B cell (primary cell): ENCODE results near the gene OR1A1. TPM values are rescaled to one million over a fixed set of nuclear protein-coding genes. Genes with fewer than 3 reads are reported as not detected.

ENCODE experiments used
- ATAC-seq: fragments of 200-7000 bp; cut with Tn5 transposase; one replicate; pipeline ENCODE4 v1.10.0; 2021; ENCODE audit warnings: low read depth, mild to moderate bottlenecking, moderate number of reproducible peaks, moderate library complexity
- CTCF ChIA-PET: fragments of 350-600 bp; sonication (Branson Sonifier 250); formaldehyde crosslinking; loops from one replicate; lab custom pipeline; 2021; ENCODE audit warnings: antibody characterized with exemption, inconsistent platforms; lab: Charles Lee
- POLR2A ChIA-PET: fragments of 350-600 bp; sonication (Branson Sonifier 250); formaldehyde crosslinking; loops from one replicate; lab custom pipeline; 2021; ENCODE audit warnings: antibody characterized with exemption; lab: Charles Lee
- DNase-seq: peaks from one replicate; pipeline ENCODE4 v3.0.0; 2013
- H2AFZ ChIP-seq: 2 replicates; pipeline ENCODE4 v1.6.1; 2012; ENCODE audit warnings: mild to moderate bottlenecking, low read depth, low read length; ENCODE audit not compliant: insufficient read depth, poor library complexity, severe bottlenecking
- H3K27ac ChIP-seq, 2 donors: 1 replicate in 1 of 2; 2 replicates in 1 of 2; pipeline ENCODE4 v1.5.1; 2012 to 2013; ENCODE audit warnings: low read length in 2 of 2, mild to moderate bottlenecking in 2 of 2, moderate library complexity in 1 of 2
- H3K27me3 ChIP-seq, 4 experiments: fragments of 200-600 bp in 1 of 4; sonication (generic) in 1 of 4; replicated peaks in 1 of 4; 1 replicate in 2 of 4; 2 replicates in 2 of 4; pipeline versions ENCODE4 v1.6.1 to v1.7.0; 2013 to 2016; ENCODE audit warnings: low read length in 3 of 4, mild to moderate bottlenecking in 2 of 4, mixed read lengths in 1 of 4, moderate library complexity in 1 of 4; ENCODE audit not compliant: insufficient read depth in 4 of 4, control insufficient read depth in 3 of 4; ENCODE audit errors: control extremely low read depth in 1 of 4
- H3K36me3 ChIP-seq, 2 experiments: replicated peaks in 1 of 2; 1 replicate in 1 of 2; 2 replicates in 1 of 2; pipeline versions ENCODE4 v1.6.1 to v1.7.1; 2013; ENCODE audit warnings: low read length in 1 of 2; ENCODE audit not compliant: insufficient read depth in 2 of 2, control insufficient read depth in 1 of 2; ENCODE audit errors: control extremely low read depth in 1 of 2, extremely low read depth in 1 of 2
- H3K4me1 ChIP-seq, 2 donors: fragments of 200-600 bp in 1 of 2; sonication (generic) in 1 of 2; 1 replicate in 1 of 2; 2 replicates in 1 of 2; pipeline versions ENCODE4 v1.5.1 to v1.6.1; 2013 to 2017; ENCODE audit warnings: low read length in 2 of 2; ENCODE audit not compliant: control insufficient read depth in 2 of 2, insufficient read depth in 2 of 2
- H3K4me2 ChIP-seq: replicated peaks from 2 replicates; pipeline ENCODE3; 2012; ENCODE audit warnings: mild to moderate bottlenecking, low read depth, low read length; ENCODE audit not compliant: poor library complexity, severe bottlenecking
- H3K4me3 ChIP-seq, 5 experiments: fragments of 200-600 bp in 1 of 5; sonication (generic) in 1 of 5; 1 replicate in 3 of 5; 2 replicates in 2 of 5; pipeline versions ENCODE4 v1.5.1 to v1.7.0; 2011 to 2016; ENCODE audit warnings: low read length in 4 of 5, mild to moderate bottlenecking in 4 of 5, low read depth in 2 of 5, control low read depth in 1 of 5, moderate library complexity in 1 of 5; ENCODE audit not compliant: insufficient read depth in 1 of 5; ENCODE audit errors: control extremely low read depth in 1 of 5, extremely low read depth in 1 of 5
- H3K79me2 ChIP-seq: fragments of 200-600 bp; sonication (generic); one replicate; pipeline ENCODE4 v1.6.0; 2016; ENCODE audit warnings: low read length; ENCODE audit not compliant: control insufficient read depth, insufficient read depth
- H3K9ac ChIP-seq: fragments of 200-600 bp; sonication (generic); 2 replicates; pipeline ENCODE4 v1.6.1; 2017; ENCODE audit warnings: mild to moderate bottlenecking, low read length, moderate library complexity
- H3K9me3 ChIP-seq, 3 donors: one replicate each; pipeline versions ENCODE4 v1.6.1 to v1.7.1; 2013; ENCODE audit warnings: low read length in 2 of 3; ENCODE audit not compliant: control insufficient read depth in 2 of 3, insufficient read depth in 1 of 3; ENCODE audit errors: control extremely low read depth in 1 of 3
- H4K20me1 ChIP-seq: 2 replicates; pipeline ENCODE4 v1.6.0; 2012; ENCODE audit warnings: mild to moderate bottlenecking, low read length; ENCODE audit not compliant: insufficient read depth, control insufficient read depth, poor library complexity, severe bottlenecking
- H3K27ac Mint-ChIP-seq: one replicate; pipeline ENCODE4 v1.8.0; 2021; ENCODE audit warnings: mixed read lengths
- H3K27me3 Mint-ChIP-seq: one replicate; pipeline ENCODE4 v1.8.0; 2021; ENCODE audit warnings: mixed read lengths
- H3K4me1 Mint-ChIP-seq: one replicate; pipeline ENCODE4 v1.8.0; 2021; ENCODE audit warnings: mixed read lengths
- H3K4me3 Mint-ChIP-seq: one replicate; pipeline ENCODE4 v1.8.0; 2021; ENCODE audit warnings: mixed read lengths
- H3K9me3 Mint-ChIP-seq: one replicate; pipeline ENCODE4 v1.8.0; 2022; ENCODE audit warnings: mixed read lengths; ENCODE audit not compliant: insufficient read depth
- CTCF ChIP-seq: fragments of 200-600 bp; IDR thresholded peaks from one replicate; pipeline ENCODE4 v1.8.0; 2022; ENCODE audit warnings: antibody characterized with exemption, mild to moderate bottlenecking
- EZH2 ChIP-seq: IDR thresholded peaks from 2 replicates; pipeline ENCODE4 v1.6.1; 2012; ENCODE audit warnings: borderline replicate concordance, low read depth, mild to moderate bottlenecking, moderate library complexity, low read length; ENCODE audit not compliant: insufficient read depth, poor library complexity, severe bottlenecking
- WGBS: methylation state at CpG from one replicate; pipeline ENCODE4 v1.1.5; 2013; ENCODE audit warnings: missing lambda C conversion rate; ENCODE audit not compliant: insufficient coverage; 5-methylcytosine and 5-hydroxymethylcytosine counted together
- intact Hi-C: fragments of 100-400 bp; cut with micrococcal nuclease; formaldehyde crosslinking; loops from one replicate; pipeline ENCODE4 v1.10.0; 2022
- polyA plus RNA-seq: library from polyadenylated mRNA; depleted of rRNA; stranded (reverse); fragments of >200 nt; gene quantifications from 2 replicates; pipeline ENCODE4 v1.2.3, GENCODE V29; 2012
- total RNA-seq, 2 donors: library from RNA; stranded (reverse); fragments of 120-200 nt in 1 of 2; gene quantifications; 1 replicate in 1 of 2; 2 replicates in 1 of 2; pipeline versions ENCODE4 v1.2.3 to v1.2.4, GENCODE V29; 2013 to 2022

Gene OR1A1
- total and polyA plus RNA-seq, 2 donors (not counting 1 experiment from before 2014, with no cell fraction given), result not detected

DNA sequence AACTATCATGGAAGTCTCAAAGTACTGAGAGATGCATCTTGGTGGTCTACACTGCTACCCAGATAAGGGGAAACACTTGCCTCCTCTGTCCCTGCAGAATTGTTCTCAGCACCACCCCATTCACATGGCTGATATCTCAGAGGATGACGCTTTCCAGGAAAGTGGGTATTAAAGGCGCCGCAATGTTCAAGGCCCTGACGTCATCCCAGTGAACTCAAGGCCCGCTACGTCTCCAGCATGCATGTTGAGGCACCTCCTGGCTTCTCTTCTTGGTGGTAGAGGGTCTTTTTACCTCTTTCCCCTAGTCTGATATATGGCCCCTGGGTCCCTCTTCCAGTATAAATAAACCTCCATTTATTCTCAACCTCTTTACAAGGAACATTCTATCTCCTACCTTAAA lies 1.0 kb downstream of the OR1A1 start:
- DNase-seq (no peak), ATAC-seq (no peak)
- intact Hi-C loops, result no loop called here
- Mint-ChIP-seq H3K4me3 (no peak overlapping the region), H3K27ac (no peak overlapping the region), H3K27me3 (peaks cover 7% of the 10 kb centered on the region), H3K4me1 (no peaks in the 10 kb centered on the region), H3K9me3 (no peaks in the 10 kb centered on the region)
- Histone ChIP-seq H3K4me2 (no peak overlapping the region), H3K79me2 (no peaks in the 10 kb centered on the region), H3K9me3 (peaks cover 0 to 2% (median 0%) of the 10 kb centered on the region in 3 donors), H2AFZ (no peak overlapping the region), H3K36me3 (no peaks in the 10 kb centered on the region), H3K9ac (no peak overlapping the region), H4K20me1 (no peaks in the 10 kb centered on the region), H3K27ac (no peak overlapping the region), H3K27me3 (no peaks in the 10 kb centered on the region), H3K4me1 (no peaks in the 10 kb centered on the region), H3K4me3 (no peak overlapping the region)
- CTCF ChIA-PET, result no interaction called here
- TF ChIP-seq EZH2, result no peak
- TF ChIP-seq CTCF, result no peak
- 100% methylated on average over 2 of the region's 6 CpGs for WGBS
- POLR2A ChIA-PET, result no interaction called here

GRCh38 chr17:3213001-3213400 lies 5.5 kb downstream of the OR1A1 start:
- H3K27ac ChIP-seq, result no peak overlapping the region
- H3K4me3 Mint-ChIP-seq, result no peak overlapping the region
- ATAC-seq (no peak), DNase-seq (no peak)
- H3K27me3 Mint-ChIP-seq, result peaks cover 16% of the 10 kb centered on the region
- no peaks in the 10 kb centered on the region for H3K36me3 ChIP-seq
- H3K27ac Mint-ChIP-seq, result no peak overlapping the region
- intact Hi-C loops, result no loop called here
- H3K4me1 Mint-ChIP-seq, result no peaks in the 10 kb centered on the region
- no peak overlapping the region for H2AFZ ChIP-seq
- CTCF ChIA-PET, result no interaction called here
- H3K9me3 ChIP-seq, result no peaks in the 10 kb centered on the region
- H3K9me3 Mint-ChIP-seq, result peaks cover 3% of the 10 kb centered on the region
- POLR2A ChIA-PET, result no interaction called here
- TF ChIP-seq CTCF (no peak), EZH2 (no peak)
- H3K4me2 ChIP-seq, result no peak overlapping the region
- H3K4me1 ChIP-seq, result no peaks in the 10 kb centered on the region
- H3K79me2 ChIP-seq, result no peaks in the 10 kb centered on the region
- peaks cover 0 to 4% (median 0%) of the 10 kb centered on the region in 4 experiments for H3K27me3 ChIP-seq
- WGBS, result 33% methylated on average over 1 of the region's 3 CpGs
- no peaks in the 10 kb centered on the region for H4K20me1 ChIP-seq
- H3K9ac ChIP-seq, result no peak overlapping the region
- H3K4me3 ChIP-seq, result no peak overlapping the region
